GM21528 (cell line): Measurements from ENCODE around the gene OTUD1.

ENCODE experiments used
- ATAC-seq: cut with Tn5 transposase; IDR thresholded peaks from one replicate; pipeline ENCODE4 v1.9.1; 2021; ENCODE audit warnings: mild to moderate bottlenecking, moderate library complexity; ENCODE audit not compliant: unreplicated experiment, low FRiP score

OTUD1 gene

GRCh38 chr10:23459308-23459939 is 20.5 kb downstream of the OTUD1 start:
- no peak for ATAC-seq

DNA sequence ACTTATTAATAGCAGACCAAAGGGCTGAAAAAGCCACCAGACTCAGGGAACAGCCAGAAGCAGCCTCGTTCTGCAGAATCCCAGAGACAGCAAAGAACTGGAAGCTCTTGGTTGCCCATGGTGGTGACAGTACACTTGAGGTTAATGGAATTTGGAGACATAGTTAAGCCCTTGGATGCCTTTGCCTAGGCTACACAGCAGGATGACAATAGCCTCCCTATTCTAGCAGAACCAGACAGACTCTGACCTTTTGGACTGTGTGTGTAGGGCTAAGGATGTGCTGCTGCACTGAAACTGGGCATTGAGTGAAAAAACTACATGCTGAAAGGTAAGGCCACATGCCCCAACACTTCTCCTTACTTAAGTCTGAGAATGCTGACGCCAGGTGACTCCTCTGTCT is 22.7 kb downstream of the OTUD1 start:
- ATAC-seq = no peak

DNA sequence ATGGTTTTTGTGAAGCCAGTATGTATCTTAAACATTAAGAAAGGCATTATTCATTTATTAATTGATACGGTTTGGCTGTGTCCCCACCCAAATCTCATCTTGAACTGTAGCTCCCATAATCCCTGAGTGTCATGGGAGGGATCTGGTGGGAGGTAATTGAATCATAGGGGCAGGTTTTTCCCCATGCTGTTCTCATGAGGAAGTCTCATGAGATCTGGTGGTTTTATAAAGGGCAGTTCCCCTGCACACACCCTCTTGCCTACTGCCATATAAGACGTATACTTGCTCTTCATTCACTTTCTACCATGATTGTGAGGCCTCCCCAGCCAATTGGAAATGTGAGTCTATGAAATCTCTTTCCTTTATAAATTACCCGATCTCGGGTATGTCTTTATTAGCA is 28.1 kb downstream of the OTUD1 start:
- no peak for ATAC-seq

DNA sequence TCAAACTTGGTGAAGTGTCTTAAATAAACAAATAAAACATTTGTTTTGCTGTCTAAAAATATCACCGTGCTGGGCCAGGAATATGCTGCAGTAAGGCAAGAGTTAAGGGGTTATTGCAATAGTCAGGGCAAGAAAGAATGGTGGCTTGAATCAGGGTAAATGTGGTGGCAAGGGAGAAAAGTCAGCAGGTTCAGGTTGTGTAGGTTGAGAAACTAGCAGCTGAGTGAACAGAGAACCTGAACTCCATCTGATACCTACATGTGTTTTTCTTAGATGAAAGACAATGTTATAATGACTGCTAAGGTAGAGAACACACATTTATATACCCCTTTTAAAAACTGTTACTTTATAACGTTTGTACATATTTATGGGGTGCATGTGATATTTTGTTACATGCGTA is 28.7 kb downstream of the OTUD1 start:
- no peak for ATAC-seq

- ATAC-seq = no peak
Observed at GRCh38 chr10:23469596-23470237, 30.8 kb downstream of the OTUD1 start.

- ATAC-seq = no peak
Observed at GRCh38 chr10:23472181-23472580, 33.3 kb downstream of the OTUD1 start.

GRCh38 chr10:23474081-23474480 is 35.2 kb downstream of the OTUD1 start:
- no peak for ATAC-seq

GRCh38 chr10:23474626-23475025 is 35.8 kb downstream of the OTUD1 start:
- ATAC-seq = no peak

GRCh38 chr10:23478570-23478969 is 39.7 kb downstream of the OTUD1 start:
- no peak for ATAC-seq

GRCh38 chr10:23479798-23480473 is 41.1 kb downstream of the OTUD1 start:
- ATAC-seq = no peak

- ATAC-seq = no peak
Observed at GRCh38 chr10:23481363-23481961, 42.6 kb downstream of the OTUD1 start.

DNA sequence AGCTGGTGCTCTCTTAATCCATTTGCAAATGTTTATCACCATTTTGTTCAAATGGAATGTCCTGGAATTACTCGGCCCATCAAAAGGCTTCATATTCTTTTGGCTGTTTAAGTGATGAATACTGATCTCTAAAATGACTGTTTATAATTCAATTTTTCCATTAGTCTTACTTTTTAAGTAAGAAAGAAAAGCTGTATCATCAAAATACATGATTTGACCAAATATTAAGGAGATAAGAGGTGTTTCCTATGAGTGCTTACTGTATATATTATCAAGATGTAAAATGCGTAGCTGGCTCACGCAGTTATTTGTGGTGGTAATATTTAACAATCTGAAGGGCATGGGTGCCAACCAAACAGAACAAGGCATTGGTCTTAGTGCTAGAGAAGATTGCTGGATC is 51.2 kb downstream of the OTUD1 start:
- no peak for ATAC-seq
